ENCODE measurements around the gene ACSM5. TPM values are rescaled to one million over a fixed set of nuclear protein-coding genes. Genes with fewer than 3 reads are reported as not detected.

Gene ACSM5
- total RNA-seq, 2 experiments from 2014 or later: not detected

Other genes with a start within 250 kb of the ACSM5 start
- not detected for gene GP2, start 82.0 kb upstream of the ACSM5 start, total RNA-seq
- not detected for gene UMOD, start 56.8 kb upstream of the ACSM5 start, total RNA-seq
- not detected for gene PDILT, start 4.8 kb upstream of the ACSM5 start, total RNA-seq
- under 1 TPM in 1 of 2 experiments, not detected in 1; 0.26 TPM for gene ACSM2A, start 42.0 kb downstream of the ACSM5 start, total RNA-seq
- gene ACSM2B, start 166.8 kb downstream of the ACSM5 start, total RNA-seq: under 1 TPM in 1 of 2 experiments, not detected in 1; 0.49 TPM

All from activated CD8-positive, alpha-beta memory T cell treated with anti-CD3 and anti-CD28 coated beads, Interleukin-2, amount 10 ng/mL, durations not matched to agents 7 days and 5 days (primary cell).